NCI-H2029 treated with DMSO at 0.1 percent for 48 hours (cell line): ENCODE measurements around the gene DTNBP1.
"Not testable (repeated sequence)": the region's sequence is repeated elsewhere in the genome, so short reads cannot be mapped to it uniquely, and the experiment has no call there.

Experiments
- DNase-seq: peaks from one replicate; lab custom pipeline; 2025; lab: John Stamatoyannopoulos, UW

The DTNBP1 gene

GRCh38 chr6:15556711-15557110 is 106.1 kb downstream of the DTNBP1 start:
- no peak for DNase-seq

- no peak for DNase-seq
Observed at GRCh38 chr6:15555101-15556038, 107.5 kb downstream of the DTNBP1 start.

GRCh38 chr6:15554728-15555100 is 108.1 kb downstream of the DTNBP1 start:
- DNase-seq: no peak

- DNase-seq: no peak
Observed at GRCh38 chr6:15553736-15554294, 109.0 kb downstream of the DTNBP1 start.

- no peak for DNase-seq
Observed at GRCh38 chr6:15553031-15553430, 109.8 kb downstream of the DTNBP1 start.

- DNase-seq: peak; percentile 77
Observed at GRCh38 chr6:15551798-15552197, 111.0 kb downstream of the DTNBP1 start.

GRCh38 chr6:15551262-15551661 is 111.6 kb downstream of the DTNBP1 start:
- no peak for DNase-seq

- DNase-seq: no peak
Observed at GRCh38 chr6:15550546-15551123, 112.2 kb downstream of the DTNBP1 start.

GRCh38 chr6:15549371-15549770 is 113.5 kb downstream of the DTNBP1 start:
- no peak for DNase-seq

GRCh38 chr6:15547400-15547799 is 115.4 kb downstream of the DTNBP1 start:
- peak; percentile 17 for DNase-seq

- DNase-seq: no peak
Observed at GRCh38 chr6:15546591-15546990, 116.2 kb downstream of the DTNBP1 start.

- DNase-seq: no peak
Observed at GRCh38 chr6:15544321-15544900, 118.4 kb downstream of the DTNBP1 start.

GRCh38 chr6:15543332-15543917 is 119.4 kb downstream of the DTNBP1 start:
- not testable (repeated sequence) for DNase-seq

GRCh38 chr6:15539722-15540270 is 123.0 kb downstream of the DTNBP1 start:
- no peak for DNase-seq

GRCh38 chr6:15538766-15539495 is 123.9 kb downstream of the DTNBP1 start:
- DNase-seq: no peak

GRCh38 chr6:15538106-15538505 is 124.7 kb downstream of the DTNBP1 start:
- no peak for DNase-seq

GRCh38 chr6:15536198-15536955 is 126.5 kb downstream of the DTNBP1 start:
- DNase-seq: no peak

- no peak for DNase-seq
Observed at GRCh38 chr6:15535495-15536197, 127.2 kb downstream of the DTNBP1 start.

- no peak for DNase-seq
Observed at GRCh38 chr6:15534974-15535373, 127.9 kb downstream of the DTNBP1 start.
